Umbilical cord (tissue), 2 donors: ENCODE measurements around the gene PACS2. TPM values are rescaled to one million over a fixed set of nuclear protein-coding genes. Genes with fewer than 3 reads are reported as not detected.

Source experiments
- DNase-seq: peaks from one replicate; pipeline ENCODE4 v3.0.0-alpha.2; 2015; ENCODE audit warnings: low spot score
- total RNA-seq: library from RNA; depleted of rRNA; stranded (reverse); fragments of >200 nt; gene quantifications from one replicate; pipeline ENCODE4 v1.2.3, GENCODE V29; 2014; ENCODE audit warnings: low replicate concordance; ENCODE audit not compliant: insufficient read depth

Gene PACS2
- total RNA-seq, 1 donor from 2014 or later, result 17.8 TPM

GRCh38 chr14:105420101-105420973 is 105.8 kb downstream of the PACS2 start:
- no peak for DNase-seq

GRCh38 chr14:105420974-105421674 is 106.6 kb downstream of the PACS2 start:
- no peak for DNase-seq

GRCh38 chr14:105421723-105422615 is 107.4 kb downstream of the PACS2 start:
- DNase-seq, result no peak

GRCh38 chr14:105422695-105423487 is 108.3 kb downstream of the PACS2 start:
- no peak for DNase-seq

- DNase-seq, result no peak
Observed at GRCh38 chr14:105423488-105424195, 109.1 kb downstream of the PACS2 start.

GRCh38 chr14:105424861-105425260 is 110.3 kb downstream of the PACS2 start:
- DNase-seq, result no peak

GRCh38 chr14:105425823-105426247 is 111.3 kb downstream of the PACS2 start:
- DNase-seq, result no peak

- DNase-seq, result no peak
Observed at GRCh38 chr14:105426416-105427130, 112.0 kb downstream of the PACS2 start.

GRCh38 chr14:105427412-105427811 is 112.9 kb downstream of the PACS2 start:
- no peak for DNase-seq

- no peak for DNase-seq
Observed at GRCh38 chr14:105427936-105428485, 113.5 kb downstream of the PACS2 start.

- no peak for DNase-seq
Observed at GRCh38 chr14:105430042-105430441, 115.5 kb downstream of the PACS2 start.

- DNase-seq, result no peak
Observed at GRCh38 chr14:105430565-105430964, 116.0 kb downstream of the PACS2 start.

- no peak for DNase-seq
Observed at GRCh38 chr14:105431256-105431655, 116.7 kb downstream of the PACS2 start.

- DNase-seq, result no peak
Observed at GRCh38 chr14:105432657-105433056, 118.1 kb downstream of the PACS2 start.

- DNase-seq, result no peak
Observed at GRCh38 chr14:105433161-105433605, 118.6 kb downstream of the PACS2 start.

- DNase-seq, result no peak
Observed at GRCh38 chr14:105436402-105436801, 121.9 kb downstream of the PACS2 start.

- DNase-seq, result no peak
Observed at GRCh38 chr14:105436891-105437722, 122.6 kb downstream of the PACS2 start.
